GM23338 (cell line): ENCODE measurements around the gene DENND4A. TPM values are rescaled to one million over a fixed set of nuclear protein-coding genes. Genes with fewer than 3 reads are reported as not detected.
"Not testable (repeated sequence)": the region's sequence is repeated elsewhere in the genome, so short reads cannot be mapped to it uniquely, and the experiment has no call there.

Experiments used
- ATAC-seq: fragments of 200-7000 bp; cut with Tn5 transposase; 3 replicates; pipeline ENCODE4 v1.9.1; 2020
- DNase-seq: peaks from one replicate; pipeline ENCODE4 v3.0.0-alpha.2; 2015; ENCODE audit warnings: low spot score
- H2AFZ ChIP-seq: fragments of 200-600 bp; sonication (generic); 2 replicates; pipeline ENCODE4 v1.8.0; 2016; ENCODE audit warnings: antibody characterized with exemption, mild to moderate bottlenecking, moderate library complexity
- H3F3A ChIP-seq: fragments of 200-600 bp; sonication (generic); replicated peaks from 2 replicates; pipeline ENCODE4 v1.8.0; 2017; ENCODE audit warnings: antibody characterized with exemption, mixed run types, low read depth
- H3K27ac ChIP-seq: fragments of 200-600 bp; sonication (generic); 2 replicates; pipeline ENCODE4 v1.6.1; 2016; ENCODE audit warnings: low read depth
- H3K27me3 ChIP-seq: fragments of 200-600 bp; sonication (generic); 2 replicates; pipeline ENCODE4 v1.8.0; 2016; ENCODE audit warnings: mild to moderate bottlenecking, mixed run types, moderate library complexity; ENCODE audit not compliant: insufficient read depth
- H3K36me3 ChIP-seq: fragments of 200-600 bp; sonication (generic); 2 replicates; pipeline ENCODE4 v1.8.0; 2016; ENCODE audit warnings: mild to moderate bottlenecking; ENCODE audit not compliant: insufficient read depth
- H3K4me1 ChIP-seq: fragments of 200-600 bp; sonication (generic); 2 replicates; pipeline ENCODE4 v1.8.0; 2016; ENCODE audit warnings: mild to moderate bottlenecking, moderate library complexity; ENCODE audit not compliant: insufficient read depth
- H3K4me2 ChIP-seq: fragments of 200-600 bp; sonication (generic); 2 replicates; pipeline ENCODE4 v1.7.1; 2017; ENCODE audit warnings: mixed run types
- H3K4me3 ChIP-seq: fragments of 200-600 bp; sonication (generic); 2 replicates; pipeline ENCODE4 v1.6.1; 2016; ENCODE audit warnings: mixed run types
- H3K79me2 ChIP-seq: fragments of 200-600 bp; sonication (generic); replicated peaks from 2 replicates; pipeline ENCODE4 v1.8.0; 2017; ENCODE audit warnings: mild to moderate bottlenecking; ENCODE audit not compliant: insufficient read depth
- H3K9me2 ChIP-seq: fragments of 200-600 bp; sonication (generic); 2 replicates; pipeline ENCODE4 v1.8.0; 2017; ENCODE audit not compliant: insufficient read depth
- H4K20me1 ChIP-seq: fragments of 200-600 bp; sonication (generic); replicated peaks from 2 replicates; pipeline ENCODE4 v1.8.0; 2017; ENCODE audit warnings: mild to moderate bottlenecking; ENCODE audit not compliant: insufficient read depth
- H3K27ac Mint-ChIP-seq: 2 replicates; pipeline ENCODE4 v1.8.0; 2020; ENCODE audit warnings: inconsistent platforms, mild to moderate bottlenecking, moderate library complexity, mixed read lengths
- H3K27me3 Mint-ChIP-seq: 3 replicates; pipeline ENCODE4 v1.8.0; 2022; ENCODE audit warnings: low read depth, mild to moderate bottlenecking, moderate library complexity, mixed read lengths, inconsistent platforms; ENCODE audit not compliant: insufficient read depth, poor library complexity
- H3K36me3 Mint-ChIP-seq: 3 replicates; pipeline ENCODE4 v1.8.0; 2021; ENCODE audit warnings: low read depth, mild to moderate bottlenecking, inconsistent platforms, moderate library complexity, mixed read lengths
- H3K4me1 Mint-ChIP-seq: 3 replicates; pipeline ENCODE4 v1.8.0; 2020; ENCODE audit warnings: mild to moderate bottlenecking, inconsistent platforms, mixed read lengths
- H3K4me3 Mint-ChIP-seq: 3 replicates; pipeline ENCODE4 v1.8.0; 2021; ENCODE audit warnings: moderate library complexity, mild to moderate bottlenecking, inconsistent platforms, mixed read lengths
- H3K9me3 Mint-ChIP-seq: 3 replicates; pipeline ENCODE4 v1.8.0; 2020; ENCODE audit warnings: moderate library complexity, mild to moderate bottlenecking, inconsistent platforms, mixed read lengths
- CREB1 ChIP-seq: fragments of 250-450 bp; sonication (Bioruptor Pico); IDR thresholded peaks from 2 replicates; pipeline ENCODE4 v1.5.0; 2020; ENCODE audit warnings: low read depth, mild to moderate bottlenecking, moderate library complexity
- EZH2 ChIP-seq: fragments of 200-600 bp; sonication (generic); IDR thresholded peaks from one replicate; pipeline ENCODE4 v1.8.0; 2017; ENCODE audit warnings: antibody characterized with exemption, mild to moderate bottlenecking, low read depth; ENCODE audit not compliant: unreplicated experiment
- JUNB ChIP-seq: IDR thresholded peaks from one replicate; pipeline ENCODE4 v1.6.1; 2016; ENCODE audit warnings: antibody characterized with exemption; ENCODE audit not compliant: unreplicated experiment
- NANOG ChIP-seq: IDR thresholded peaks from 2 replicates; pipeline ENCODE4 v1.6.1; 2016; ENCODE audit warnings: antibody characterized with exemption, borderline replicate concordance
- POLR2AphosphoS5 ChIP-seq: IDR thresholded peaks from 2 replicates; pipeline ENCODE4 v1.6.1; 2016; ENCODE audit warnings: antibody characterized with exemption, low read depth
- STAT1 ChIP-seq: IDR thresholded peaks from one replicate; pipeline ENCODE4 v1.6.1; 2016; ENCODE audit warnings: antibody characterized with exemption; ENCODE audit not compliant: unreplicated experiment
- polyA plus RNA-seq: library from polyadenylated mRNA; unstranded; fragments of >200 nt; fragmentation: Nextera tagmentation; extraction: Ambion mirVana; gene quantifications from 2 replicates; pipeline ENCODE4 v1.2.1, GENCODE V29; 2016
- total RNA-seq: library from RNA; depleted of rRNA; stranded (reverse); fragments of >200 nt; shearing (Covaris generic); gene quantifications from 2 replicates; pipeline ENCODE4 v1.2.3, GENCODE V29; 2014
- TF ChIP-seq, protein P1 (sequence below), 2 experiments: fragments of 200-600 bp in 1 of 2; sonication (generic) in 1 of 2; conservative IDR thresholded peaks; 2 replicates each; pipeline versions ENCODE4 v1.5.1 to v1.6.1; 2016 to 2017; ENCODE audit warnings: antibody characterized with exemption in 2 of 2, low read depth in 2 of 2, mild to moderate bottlenecking in 2 of 2, moderate library complexity in 1 of 2
- TF ChIP-seq, protein P2 (sequence below): fragments of 250-450 bp; sonication (Bioruptor Pico); IDR thresholded peaks from 2 replicates; pipeline ENCODE4 v1.5.0; 2020; ENCODE audit warnings: mild to moderate bottlenecking, moderate library complexity
- TF ChIP-seq, protein P3 (sequence below): IDR thresholded peaks from 2 replicates; pipeline ENCODE4 v1.6.1; 2016; ENCODE audit warnings: antibody characterized with exemption

DENND4A gene
- total and polyA plus RNA-seq, 2 experiments from 2014 or later = 3.4 to 9.0 TPM

DNA sequence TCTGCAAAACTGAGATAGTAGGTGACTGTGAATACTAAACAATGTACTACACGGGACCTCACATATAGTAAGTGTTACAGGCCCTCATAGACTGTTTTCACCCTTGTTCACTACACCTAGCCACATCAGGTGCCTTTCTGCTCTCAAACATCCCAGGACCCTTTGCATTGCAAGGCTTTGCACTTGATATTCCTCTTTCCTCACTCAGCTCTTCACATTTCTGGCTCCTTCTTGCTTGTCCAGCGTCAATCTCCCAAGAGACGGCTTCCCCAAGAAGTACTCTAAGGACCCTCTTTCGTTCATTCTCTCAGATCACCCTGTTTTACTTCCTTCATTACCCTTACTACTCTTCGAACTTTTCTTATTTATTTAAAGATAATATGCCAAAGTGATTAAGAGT lies 10.0 kb downstream of the DENND4A start:
- H3K4me1 Mint-ChIP-seq = no peaks in the 10 kb centered on the region
- no peak overlapping the region for H2AFZ ChIP-seq

GRCh38 chr15:65778701-65779100 lies 13.4 kb downstream of the DENND4A start:
- ATAC-seq, H3K27ac ChIP-seq, H3K27ac Mint-ChIP-seq, H2AFZ ChIP-seq, H3K27me3 ChIP-seq, H3K36me3 Mint-ChIP-seq, H3K4me3 Mint-ChIP-seq, H3K9me2 ChIP-seq, H3K27me3 Mint-ChIP-seq, H4K20me1 ChIP-seq, H3K4me1 ChIP-seq, H3K9me3 Mint-ChIP-seq, H3K4me2 ChIP-seq, H3K4me1 Mint-ChIP-seq, H3K36me3 ChIP-seq, DNase-seq, H3K79me2 ChIP-seq, H3F3A ChIP-seq, H3K4me3 ChIP-seq: not testable (repeated sequence)

More for the DNA sequence above, 10.0 kb downstream of the DENND4A start:
- no peaks in the 10 kb centered on the region for H3K36me3 ChIP-seq
- Mint-ChIP-seq H3K4me3 (no peak overlapping the region), H3K36me3 (no peaks in the 10 kb centered on the region), H3K9me3 (no peaks in the 10 kb centered on the region), H3K27me3 (no peaks in the 10 kb centered on the region), H3K27ac (no peak overlapping the region)
- H3K4me2 ChIP-seq = no peak overlapping the region
- no peaks in the 10 kb centered on the region for H4K20me1 ChIP-seq
- TF ChIP-seq JUNB = no peak
- no peak for TF ChIP-seq CREB1 (CRISPR knock-in tag)
- H3K4me1 ChIP-seq = no peaks in the 10 kb centered on the region
- no peak overlapping the region for H3K4me3 ChIP-seq
- no peak overlapping the region for H3K27ac ChIP-seq
- DNase-seq (no peak), ATAC-seq (no peak)
- no peaks in the 10 kb centered on the region for H3K27me3 ChIP-seq
- no peaks in the 10 kb centered on the region for H3K9me2 ChIP-seq
- no peaks in the 10 kb centered on the region for H3K79me2 ChIP-seq
- no peaks in the 10 kb centered on the region for H3F3A ChIP-seq

DNA sequence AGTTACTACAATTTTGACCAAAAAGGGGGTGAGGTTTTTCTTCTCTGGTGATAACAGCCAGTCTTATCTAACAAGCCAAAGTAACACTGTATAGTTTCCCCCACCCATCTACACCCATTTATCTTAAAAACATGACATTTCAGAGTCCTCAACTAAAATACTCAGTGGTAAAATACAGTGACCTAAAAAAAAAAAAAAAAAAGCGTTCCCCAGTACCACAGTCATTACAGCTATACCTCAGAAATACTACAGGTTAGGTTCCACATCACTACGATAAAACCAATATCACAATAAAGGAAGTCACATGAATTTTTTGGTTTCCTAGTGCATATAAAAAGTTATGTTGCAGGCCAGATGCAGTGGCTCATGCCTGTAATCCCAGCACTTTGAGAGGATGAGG lies 13.8 kb downstream of the DENND4A start:
- Mint-ChIP-seq H3K4me3 (no peak overlapping the region), H3K9me3 (no peaks in the 10 kb centered on the region)
- TF ChIP-seq NANOG (no peak), STAT1 (no peak), JUNB (no peak), POLR2AphosphoS5 (no peak), EZH2 (no peak)
- TF ChIP-seq, protein P1, sequence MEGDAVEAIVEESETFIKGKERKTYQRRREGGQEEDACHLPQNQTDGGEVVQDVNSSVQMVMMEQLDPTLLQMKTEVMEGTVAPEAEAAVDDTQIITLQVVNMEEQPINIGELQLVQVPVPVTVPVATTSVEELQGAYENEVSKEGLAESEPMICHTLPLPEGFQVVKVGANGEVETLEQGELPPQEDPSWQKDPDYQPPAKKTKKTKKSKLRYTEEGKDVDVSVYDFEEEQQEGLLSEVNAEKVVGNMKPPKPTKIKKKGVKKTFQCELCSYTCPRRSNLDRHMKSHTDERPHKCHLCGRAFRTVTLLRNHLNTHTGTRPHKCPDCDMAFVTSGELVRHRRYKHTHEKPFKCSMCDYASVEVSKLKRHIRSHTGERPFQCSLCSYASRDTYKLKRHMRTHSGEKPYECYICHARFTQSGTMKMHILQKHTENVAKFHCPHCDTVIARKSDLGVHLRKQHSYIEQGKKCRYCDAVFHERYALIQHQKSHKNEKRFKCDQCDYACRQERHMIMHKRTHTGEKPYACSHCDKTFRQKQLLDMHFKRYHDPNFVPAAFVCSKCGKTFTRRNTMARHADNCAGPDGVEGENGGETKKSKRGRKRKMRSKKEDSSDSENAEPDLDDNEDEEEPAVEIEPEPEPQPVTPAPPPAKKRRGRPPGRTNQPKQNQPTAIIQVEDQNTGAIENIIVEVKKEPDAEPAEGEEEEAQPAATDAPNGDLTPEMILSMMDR (conservative IDR thresholded peaks at IDR 0.05; ENCODE audit: low read depth in 2 of 2) = no peak
- TF ChIP-seq, protein P2, sequence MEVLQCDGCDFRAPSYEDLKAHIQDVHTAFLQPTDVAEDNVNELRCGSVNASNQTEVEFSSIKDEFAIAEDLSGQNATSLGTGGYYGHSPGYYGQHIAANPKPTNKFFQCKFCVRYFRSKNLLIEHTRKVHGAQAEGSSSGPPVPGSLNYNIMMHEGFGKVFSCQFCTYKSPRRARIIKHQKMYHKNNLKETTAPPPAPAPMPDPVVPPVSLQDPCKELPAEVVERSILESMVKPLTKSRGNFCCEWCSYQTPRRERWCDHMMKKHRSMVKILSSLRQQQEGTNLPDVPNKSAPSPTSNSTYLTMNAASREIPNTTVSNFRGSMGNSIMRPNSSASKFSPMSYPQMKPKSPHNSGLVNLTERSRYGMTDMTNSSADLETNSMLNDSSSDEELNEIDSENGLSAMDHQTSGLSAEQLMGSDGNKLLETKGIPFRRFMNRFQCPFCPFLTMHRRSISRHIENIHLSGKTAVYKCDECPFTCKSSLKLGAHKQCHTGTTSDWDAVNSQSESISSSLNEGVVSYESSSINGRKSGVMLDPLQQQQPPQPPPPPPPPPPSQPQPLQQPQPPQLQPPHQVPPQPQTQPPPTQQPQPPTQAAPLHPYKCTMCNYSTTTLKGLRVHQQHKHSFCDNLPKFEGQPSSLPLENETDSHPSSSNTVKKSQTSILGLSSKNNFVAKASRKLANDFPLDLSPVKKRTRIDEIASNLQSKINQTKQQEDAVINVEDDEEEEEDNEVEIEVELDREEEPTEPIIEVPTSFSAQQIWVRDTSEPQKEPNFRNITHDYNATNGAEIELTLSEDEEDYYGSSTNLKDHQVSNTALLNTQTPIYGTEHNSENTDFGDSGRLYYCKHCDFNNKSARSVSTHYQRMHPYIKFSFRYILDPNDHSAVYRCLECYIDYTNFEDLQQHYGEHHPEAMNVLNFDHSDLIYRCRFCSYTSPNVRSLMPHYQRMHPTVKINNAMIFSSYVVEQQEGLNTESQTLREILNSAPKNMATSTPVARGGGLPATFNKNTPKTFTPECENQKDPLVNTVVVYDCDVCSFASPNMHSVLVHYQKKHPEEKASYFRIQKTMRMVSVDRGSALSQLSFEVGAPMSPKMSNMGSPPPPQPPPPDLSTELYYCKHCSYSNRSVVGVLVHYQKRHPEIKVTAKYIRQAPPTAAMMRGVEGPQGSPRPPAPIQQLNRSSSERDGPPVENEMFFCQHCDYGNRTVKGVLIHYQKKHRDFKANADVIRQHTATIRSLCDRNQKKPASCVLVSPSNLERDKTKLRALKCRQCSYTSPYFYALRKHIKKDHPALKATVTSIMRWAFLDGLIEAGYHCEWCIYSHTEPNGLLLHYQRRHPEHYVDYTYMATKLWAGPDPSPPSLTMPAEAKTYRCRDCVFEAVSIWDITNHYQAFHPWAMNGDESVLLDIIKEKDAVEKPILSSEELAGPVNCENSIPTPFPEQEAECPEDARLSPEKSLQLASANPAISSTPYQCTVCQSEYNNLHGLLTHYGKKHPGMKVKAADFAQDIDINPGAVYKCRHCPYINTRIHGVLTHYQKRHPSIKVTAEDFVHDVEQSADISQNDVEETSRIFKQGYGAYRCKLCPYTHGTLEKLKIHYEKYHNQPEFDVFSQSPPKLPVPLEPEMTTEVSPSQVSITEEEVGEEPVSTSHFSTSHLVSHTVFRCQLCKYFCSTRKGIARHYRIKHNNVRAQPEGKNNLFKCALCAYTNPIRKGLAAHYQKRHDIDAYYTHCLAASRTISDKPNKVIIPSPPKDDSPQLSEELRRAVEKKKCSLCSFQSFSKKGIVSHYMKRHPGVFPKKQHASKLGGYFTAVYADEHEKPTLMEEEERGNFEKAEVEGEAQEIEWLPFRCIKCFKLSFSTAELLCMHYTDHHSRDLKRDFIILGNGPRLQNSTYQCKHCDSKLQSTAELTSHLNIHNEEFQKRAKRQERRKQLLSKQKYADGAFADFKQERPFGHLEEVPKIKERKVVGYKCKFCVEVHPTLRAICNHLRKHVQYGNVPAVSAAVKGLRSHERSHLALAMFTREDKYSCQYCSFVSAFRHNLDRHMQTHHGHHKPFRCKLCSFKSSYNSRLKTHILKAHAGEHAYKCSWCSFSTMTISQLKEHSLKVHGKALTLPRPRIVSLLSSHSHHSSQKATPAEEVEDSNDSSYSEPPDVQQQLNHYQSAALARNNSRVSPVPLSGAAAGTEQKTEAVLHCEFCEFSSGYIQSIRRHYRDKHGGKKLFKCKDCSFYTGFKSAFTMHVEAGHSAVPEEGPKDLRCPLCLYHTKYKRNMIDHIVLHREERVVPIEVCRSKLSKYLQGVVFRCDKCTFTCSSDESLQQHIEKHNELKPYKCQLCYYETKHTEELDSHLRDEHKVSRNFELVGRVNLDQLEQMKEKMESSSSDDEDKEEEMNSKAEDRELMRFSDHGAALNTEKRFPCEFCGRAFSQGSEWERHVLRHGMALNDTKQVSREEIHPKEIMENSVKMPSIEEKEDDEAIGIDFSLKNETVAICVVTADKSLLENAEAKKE (CRISPR knock-in tag) = no peak
- TF ChIP-seq, protein P3, sequence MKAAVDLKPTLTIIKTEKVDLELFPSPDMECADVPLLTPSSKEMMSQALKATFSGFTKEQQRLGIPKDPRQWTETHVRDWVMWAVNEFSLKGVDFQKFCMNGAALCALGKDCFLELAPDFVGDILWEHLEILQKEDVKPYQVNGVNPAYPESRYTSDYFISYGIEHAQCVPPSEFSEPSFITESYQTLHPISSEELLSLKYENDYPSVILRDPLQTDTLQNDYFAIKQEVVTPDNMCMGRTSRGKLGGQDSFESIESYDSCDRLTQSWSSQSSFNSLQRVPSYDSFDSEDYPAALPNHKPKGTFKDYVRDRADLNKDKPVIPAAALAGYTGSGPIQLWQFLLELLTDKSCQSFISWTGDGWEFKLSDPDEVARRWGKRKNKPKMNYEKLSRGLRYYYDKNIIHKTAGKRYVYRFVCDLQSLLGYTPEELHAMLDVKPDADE = no peak

More for the DNA sequence above, 13.8 kb downstream of the DENND4A start:
- no peaks in the 10 kb centered on the region for H3K9me2 ChIP-seq
- no peak overlapping the region for H3K27ac ChIP-seq
- H3K36me3 ChIP-seq = no peaks in the 10 kb centered on the region
- H3K4me3 ChIP-seq = no peak overlapping the region
- no peak for DNase-seq
- H3K27me3 ChIP-seq = no peaks in the 10 kb centered on the region
- H3K4me1 ChIP-seq = no peaks in the 10 kb centered on the region
- H3F3A ChIP-seq = no peaks in the 10 kb centered on the region
- H3K79me2 ChIP-seq = no peaks in the 10 kb centered on the region
- no peak for ATAC-seq
- H3K4me2 ChIP-seq = no peak overlapping the region
- H2AFZ ChIP-seq = no peak overlapping the region
- H4K20me1 ChIP-seq = no peaks in the 10 kb centered on the region
- H3K27ac Mint-ChIP-seq = no peak overlapping the region
- H3K4me1 Mint-ChIP-seq = no peaks in the 10 kb centered on the region
- H3K27me3 Mint-ChIP-seq = no peaks in the 10 kb centered on the region
- no peaks in the 10 kb centered on the region for H3K36me3 Mint-ChIP-seq
